Activated naive CD8-positive, alpha-beta T cell (primary cell): Measurements from ENCODE around the gene LGSN.
"Not testable (repeated sequence)": the region's sequence is repeated elsewhere in the genome, so short reads cannot be mapped to it uniquely, and the experiment has no call there.

Source experiments
- H3K27ac Mint-ChIP-seq: one replicate; pipeline ENCODE4 v1.8.0; 2021; ENCODE audit warnings: mixed read lengths
- H3K27me3 Mint-ChIP-seq: one replicate; pipeline ENCODE4 v1.8.0; 2021; ENCODE audit warnings: mixed read lengths
- H3K36me3 Mint-ChIP-seq: one replicate; pipeline ENCODE4 v1.8.0; 2021; ENCODE audit warnings: mixed read lengths
- H3K4me1 Mint-ChIP-seq: one replicate; pipeline ENCODE4 v1.8.0; 2021; ENCODE audit warnings: low read depth, mixed read lengths
- H3K4me3 Mint-ChIP-seq: one replicate; pipeline ENCODE4 v1.8.0; 2021; ENCODE audit warnings: mild to moderate bottlenecking, mixed read lengths
- H3K9me3 Mint-ChIP-seq: one replicate; pipeline ENCODE4 v1.8.0; 2021; ENCODE audit warnings: low read depth, mixed read lengths

The LGSN gene

DNA sequence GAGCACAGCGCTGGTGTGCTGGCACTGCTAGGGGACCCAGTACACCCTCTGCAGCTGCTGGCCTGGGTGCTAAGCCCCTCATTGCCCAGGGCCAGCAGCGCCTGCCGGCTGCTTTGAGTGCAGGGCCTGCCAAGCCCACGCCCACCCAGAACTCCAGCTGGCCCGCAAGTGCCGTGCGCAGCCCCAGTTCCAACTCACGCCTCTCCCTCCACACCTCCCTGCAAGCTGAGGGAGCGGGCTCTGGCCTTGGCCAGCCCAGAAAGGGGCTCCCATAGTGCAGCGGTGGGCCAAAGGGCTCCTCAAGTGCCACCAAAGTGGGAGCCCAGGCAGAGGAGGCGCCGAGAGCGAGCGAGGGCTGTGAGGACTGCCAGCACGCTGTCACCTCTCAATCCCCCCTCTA is 6.8 kb upstream of the LGSN start:
- H3K4me1 Mint-ChIP-seq, H3K9me3 Mint-ChIP-seq, H3K4me3 Mint-ChIP-seq, H3K27ac Mint-ChIP-seq, H3K27me3 Mint-ChIP-seq, H3K36me3 Mint-ChIP-seq: not testable (repeated sequence)

DNA sequence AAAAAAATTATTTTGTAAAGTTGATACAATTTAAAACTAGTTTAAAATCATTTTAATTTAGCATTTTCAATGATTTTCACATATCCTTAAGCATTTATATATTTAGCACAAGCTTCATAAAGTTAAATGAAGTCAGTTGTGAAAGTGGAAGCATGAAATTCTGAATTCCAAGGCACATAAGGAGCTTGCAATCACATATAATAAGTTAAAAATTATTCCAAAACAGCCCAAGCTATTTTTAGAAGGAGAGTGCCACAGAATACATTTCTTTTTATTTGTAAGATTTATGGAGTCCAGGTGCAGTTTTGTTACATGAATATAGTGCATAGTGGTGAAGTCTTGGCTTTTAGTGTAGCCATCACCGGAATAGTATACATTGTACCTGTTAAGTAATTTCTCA is 3.2 kb upstream of the LGSN start:
- H3K36me3 Mint-ChIP-seq, result no peaks in the 10 kb centered on the region
- H3K4me3 Mint-ChIP-seq, result no peak overlapping the region
- H3K9me3 Mint-ChIP-seq, result peaks cover 3% of the 10 kb centered on the region
- peaks cover 7% of the 10 kb centered on the region for H3K27me3 Mint-ChIP-seq
- no peak overlapping the region for H3K27ac Mint-ChIP-seq
- no peaks in the 10 kb centered on the region for H3K4me1 Mint-ChIP-seq

DNA sequence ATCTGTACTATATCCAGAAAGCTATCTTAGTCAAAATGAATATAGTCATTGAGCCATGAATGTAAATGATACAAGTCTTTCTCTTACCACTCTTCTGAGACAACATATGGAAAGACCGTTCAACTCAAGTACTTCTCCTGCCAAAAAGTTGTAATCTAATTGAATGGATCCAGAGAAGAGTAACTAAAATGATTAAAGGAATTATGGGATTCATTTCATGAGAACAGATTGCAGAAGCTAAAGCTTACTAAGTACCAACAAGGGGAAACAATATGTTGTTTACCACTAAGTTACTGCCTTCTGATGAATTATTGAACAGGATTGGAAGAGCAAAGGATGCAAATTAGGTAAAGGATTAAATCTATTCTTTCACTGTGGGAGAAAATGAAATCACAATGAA is 2.0 kb upstream of the LGSN start:
- Mint-ChIP-seq H3K27ac (no peak overlapping the region), H3K27me3 (peaks cover 7% of the 10 kb centered on the region), H3K4me3 (no peak overlapping the region), H3K9me3 (no peaks in the 10 kb centered on the region), H3K4me1 (no peaks in the 10 kb centered on the region), H3K36me3 (no peaks in the 10 kb centered on the region)

DNA sequence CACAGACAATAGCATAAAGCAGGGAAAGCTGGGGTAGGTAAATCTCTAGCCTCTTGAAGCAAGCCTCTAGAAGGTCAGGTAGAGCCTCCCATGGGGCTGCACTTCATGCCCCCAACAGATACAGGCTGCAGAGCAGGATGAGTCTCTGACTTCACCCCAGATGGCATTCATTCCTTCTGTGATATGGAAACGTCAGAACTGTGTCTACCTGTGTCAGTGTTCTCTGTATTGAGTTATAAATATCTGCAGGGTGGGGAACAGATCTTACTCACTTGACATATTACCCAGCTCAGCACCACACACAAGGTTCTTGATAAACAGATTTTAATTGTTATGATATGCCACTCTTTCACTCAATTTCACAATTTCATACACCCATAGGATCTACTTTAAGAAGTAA is 2.1 kb downstream of the LGSN start:
- Mint-ChIP-seq H3K4me1 (no peaks in the 10 kb centered on the region), H3K27me3 (peaks cover 11% of the 10 kb centered on the region), H3K9me3 (no peaks in the 10 kb centered on the region), H3K27ac (no peak overlapping the region), H3K4me3 (no peak overlapping the region), H3K36me3 (no peaks in the 10 kb centered on the region)

DNA sequence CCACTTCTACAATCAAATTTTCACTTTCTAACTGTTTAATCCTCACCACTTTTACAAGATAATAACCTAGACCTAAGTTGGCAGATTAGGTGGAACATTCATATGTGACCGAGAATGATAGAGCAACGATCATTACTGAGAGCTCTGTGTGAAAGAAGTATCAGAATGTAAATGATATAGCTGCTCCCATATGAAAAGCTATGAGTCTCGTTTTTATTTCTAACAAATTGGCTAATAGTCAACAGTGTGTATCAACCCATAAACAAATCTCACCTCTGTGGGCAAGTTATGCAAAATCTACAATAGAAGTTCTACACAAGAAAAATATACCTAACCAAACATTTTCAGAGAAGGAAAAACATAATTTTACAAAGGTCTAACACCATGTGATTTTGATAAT is 3.7 kb downstream of the LGSN start:
- Mint-ChIP-seq H3K9me3 (no peaks in the 10 kb centered on the region), H3K36me3 (no peaks in the 10 kb centered on the region), H3K4me3 (no peak overlapping the region), H3K4me1 (no peaks in the 10 kb centered on the region), H3K27ac (no peak overlapping the region), H3K27me3 (peaks cover 8% of the 10 kb centered on the region)

DNA sequence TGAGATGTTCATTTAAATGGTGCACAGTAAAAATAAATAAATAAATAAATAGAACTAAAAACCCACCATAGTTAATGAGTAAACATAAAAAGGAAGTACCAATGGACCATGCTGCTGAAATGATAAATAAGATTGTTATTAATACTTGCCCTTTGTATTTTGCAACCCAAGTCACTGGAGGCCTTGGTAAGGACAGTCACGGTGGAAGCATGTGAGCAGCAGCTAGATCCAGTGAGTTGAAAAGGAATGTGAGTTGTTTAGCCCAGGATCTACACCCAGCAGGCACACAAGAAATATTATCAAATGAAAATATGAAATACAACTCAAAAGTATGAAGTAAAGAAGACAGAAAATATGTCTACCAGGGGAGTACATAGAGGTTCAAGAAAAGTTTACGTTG is 6.7 kb downstream of the LGSN start:
- no peaks in the 10 kb centered on the region for H3K9me3 Mint-ChIP-seq
- peaks cover 4% of the 10 kb centered on the region for H3K27me3 Mint-ChIP-seq
- H3K27ac Mint-ChIP-seq, result no peak overlapping the region
- H3K4me1 Mint-ChIP-seq, result no peaks in the 10 kb centered on the region
- H3K4me3 Mint-ChIP-seq, result no peak overlapping the region
- H3K36me3 Mint-ChIP-seq, result no peaks in the 10 kb centered on the region

DNA sequence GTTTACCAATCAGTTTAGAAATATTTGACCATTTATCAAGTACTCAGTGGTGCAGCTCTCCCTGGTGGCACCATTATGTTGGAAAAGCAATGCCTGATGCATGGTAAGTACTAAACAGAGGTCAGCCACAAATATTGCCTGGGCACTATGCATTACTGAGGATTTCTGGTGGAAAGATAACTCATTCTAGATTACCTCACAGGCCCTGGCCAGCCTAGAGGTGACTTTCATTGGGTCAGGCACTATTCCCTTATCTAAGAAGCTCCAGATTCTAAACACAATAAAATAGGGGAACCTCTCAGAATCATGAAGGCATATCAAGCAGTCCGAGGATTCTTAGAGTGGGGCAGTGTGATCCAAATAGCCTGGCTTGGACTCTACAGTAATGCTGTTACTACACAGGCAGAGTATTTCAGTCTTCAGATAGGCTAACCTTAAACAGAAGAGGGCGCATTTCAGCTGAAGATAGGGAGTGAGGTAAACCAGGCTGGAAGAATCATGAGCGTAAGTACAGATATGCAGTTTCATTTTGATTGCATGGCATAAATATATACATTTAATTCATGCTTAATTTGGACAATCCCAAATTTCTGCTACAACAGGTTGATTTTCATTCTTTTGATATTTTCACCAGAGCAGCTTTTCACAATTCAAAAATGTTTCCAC is 12.1 kb downstream of the LGSN start:
- Mint-ChIP-seq H3K9me3 (no peaks in the 10 kb centered on the region), H3K4me1 (no peaks in the 10 kb centered on the region), H3K27me3 (peaks cover under 1% of the 10 kb centered on the region), H3K36me3 (no peaks in the 10 kb centered on the region), H3K4me3 (no peak overlapping the region), H3K27ac (no peak overlapping the region)

DNA sequence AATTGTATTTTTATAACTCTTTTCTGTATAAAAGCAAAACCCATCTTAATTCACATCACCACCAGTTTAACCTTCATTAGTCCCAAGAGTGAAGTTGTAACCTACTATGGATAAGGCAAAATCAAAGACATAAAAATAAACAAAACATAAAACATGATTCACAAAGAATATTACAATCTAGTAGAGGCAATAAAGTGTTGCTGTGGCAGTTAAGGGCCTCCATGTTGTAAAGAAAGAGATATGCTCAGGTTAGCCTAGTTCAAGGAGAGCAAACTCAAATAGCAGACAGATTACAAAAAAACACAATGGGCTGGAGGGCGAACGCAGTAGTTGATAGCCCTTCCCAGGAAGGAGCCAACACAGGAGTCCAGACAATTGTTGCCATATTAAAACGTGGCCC is 13.4 kb downstream of the LGSN start:
- Mint-ChIP-seq H3K36me3 (no peaks in the 10 kb centered on the region), H3K27ac (no peak overlapping the region), H3K27me3 (no peaks in the 10 kb centered on the region), H3K4me3 (no peak overlapping the region), H3K4me1 (no peaks in the 10 kb centered on the region), H3K9me3 (no peaks in the 10 kb centered on the region)

DNA sequence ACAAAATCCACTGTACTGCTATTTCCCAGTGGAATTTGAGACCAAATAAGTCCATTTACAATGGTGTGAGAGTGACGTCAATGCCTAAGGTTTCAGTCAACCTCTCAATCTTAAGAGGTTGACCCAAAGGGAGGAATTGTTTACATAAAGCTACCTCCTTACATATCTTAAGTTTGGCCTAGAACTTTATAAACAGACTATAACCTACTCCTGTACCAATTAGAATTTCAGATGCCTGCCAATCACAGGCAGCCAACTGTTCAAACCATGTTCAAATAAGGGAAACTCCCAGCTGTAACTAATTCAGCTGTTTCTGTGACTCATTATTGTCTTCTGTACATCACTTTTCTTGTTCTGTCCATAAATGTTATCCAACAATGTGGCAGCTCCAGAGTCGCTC is 14.5 kb downstream of the LGSN start:
- no peaks in the 10 kb centered on the region for H3K36me3 Mint-ChIP-seq
- no peaks in the 10 kb centered on the region for H3K27me3 Mint-ChIP-seq
- H3K4me1 Mint-ChIP-seq, result no peaks in the 10 kb centered on the region
- H3K4me3 Mint-ChIP-seq, result no peak overlapping the region
- no peaks in the 10 kb centered on the region for H3K9me3 Mint-ChIP-seq
- no peak overlapping the region for H3K27ac Mint-ChIP-seq

DNA sequence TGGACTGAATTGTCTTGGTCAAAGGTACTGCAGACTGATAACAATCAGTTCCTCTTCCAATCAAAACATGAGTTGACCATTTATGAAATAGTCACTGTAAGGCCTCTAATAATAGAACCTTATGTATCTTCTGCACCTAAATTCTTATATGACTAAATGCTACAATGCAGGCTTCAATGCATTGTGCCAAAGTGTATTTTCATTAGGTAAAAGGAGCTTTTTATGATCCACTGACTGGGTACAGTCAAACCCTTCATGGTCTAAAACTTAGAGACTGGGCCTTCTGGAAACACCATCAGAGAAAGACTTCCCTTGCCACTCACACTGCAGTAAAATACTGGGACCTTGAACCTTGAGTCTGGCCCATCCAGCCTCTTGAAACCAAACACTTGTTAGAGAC is 16.3 kb downstream of the LGSN start:
- no peaks in the 10 kb centered on the region for H3K27me3 Mint-ChIP-seq
- no peak overlapping the region for H3K4me3 Mint-ChIP-seq
- H3K9me3 Mint-ChIP-seq, result no peaks in the 10 kb centered on the region
- H3K27ac Mint-ChIP-seq, result no peak overlapping the region
- no peaks in the 10 kb centered on the region for H3K4me1 Mint-ChIP-seq
- no peaks in the 10 kb centered on the region for H3K36me3 Mint-ChIP-seq

DNA sequence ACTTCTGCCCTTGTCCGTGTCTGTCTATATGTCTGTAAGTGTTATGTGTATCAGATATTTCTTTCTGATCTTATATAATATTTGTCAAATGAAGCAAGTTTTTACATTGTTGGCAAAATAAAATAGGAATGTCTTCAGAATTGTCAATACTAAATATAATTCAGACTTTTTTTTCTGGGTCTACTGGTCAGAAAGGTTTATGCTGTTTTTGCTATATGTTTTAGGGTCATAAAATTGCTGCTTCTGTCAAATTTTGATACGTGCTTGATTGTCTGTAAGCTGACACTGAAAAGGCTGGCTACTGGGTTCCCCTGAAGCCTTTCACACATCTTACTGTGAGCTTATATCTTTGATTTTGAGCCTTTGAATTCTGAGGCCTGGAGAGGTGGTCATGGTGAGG is 20.1 kb downstream of the LGSN start:
- Mint-ChIP-seq H3K27ac (no peak overlapping the region), H3K4me1 (no peaks in the 10 kb centered on the region), H3K4me3 (no peak overlapping the region), H3K27me3 (no peaks in the 10 kb centered on the region), H3K9me3 (no peaks in the 10 kb centered on the region), H3K36me3 (no peaks in the 10 kb centered on the region)

DNA sequence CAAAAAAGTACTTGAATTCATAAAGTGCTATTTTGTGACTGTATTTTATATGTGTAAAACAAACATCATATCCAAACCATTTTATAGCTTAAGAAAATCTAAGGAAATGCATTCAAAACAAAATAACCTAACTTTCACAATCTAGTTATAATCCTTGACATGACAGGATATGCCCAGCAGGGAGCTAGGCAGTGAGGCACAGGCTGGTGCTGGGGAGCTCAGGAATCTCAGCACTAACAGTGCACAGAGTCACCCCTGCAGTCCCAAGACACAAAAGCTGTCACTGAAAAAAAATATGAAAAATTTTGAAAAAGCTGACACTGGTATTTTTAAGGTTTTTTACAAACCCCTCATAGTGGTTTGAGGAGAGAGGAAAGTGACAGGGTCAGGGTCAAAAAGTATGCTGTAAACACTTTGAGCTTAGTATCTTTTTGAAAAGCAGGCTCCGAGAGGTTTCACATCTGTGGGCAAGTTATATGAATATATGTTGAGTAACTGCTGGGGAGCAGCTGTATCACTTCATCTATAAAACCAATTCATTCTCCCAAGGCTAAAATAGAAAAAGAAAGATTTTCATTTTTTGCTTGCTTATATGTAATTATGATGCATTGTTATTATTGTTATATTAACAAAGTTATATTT is 24.1 kb downstream of the LGSN start:
- no peaks in the 10 kb centered on the region for H3K36me3 Mint-ChIP-seq
- H3K4me1 Mint-ChIP-seq, result no peaks in the 10 kb centered on the region
- no peak overlapping the region for H3K4me3 Mint-ChIP-seq
- H3K27me3 Mint-ChIP-seq, result no peaks in the 10 kb centered on the region
- H3K27ac Mint-ChIP-seq, result no peak overlapping the region
- H3K9me3 Mint-ChIP-seq, result no peaks in the 10 kb centered on the region

DNA sequence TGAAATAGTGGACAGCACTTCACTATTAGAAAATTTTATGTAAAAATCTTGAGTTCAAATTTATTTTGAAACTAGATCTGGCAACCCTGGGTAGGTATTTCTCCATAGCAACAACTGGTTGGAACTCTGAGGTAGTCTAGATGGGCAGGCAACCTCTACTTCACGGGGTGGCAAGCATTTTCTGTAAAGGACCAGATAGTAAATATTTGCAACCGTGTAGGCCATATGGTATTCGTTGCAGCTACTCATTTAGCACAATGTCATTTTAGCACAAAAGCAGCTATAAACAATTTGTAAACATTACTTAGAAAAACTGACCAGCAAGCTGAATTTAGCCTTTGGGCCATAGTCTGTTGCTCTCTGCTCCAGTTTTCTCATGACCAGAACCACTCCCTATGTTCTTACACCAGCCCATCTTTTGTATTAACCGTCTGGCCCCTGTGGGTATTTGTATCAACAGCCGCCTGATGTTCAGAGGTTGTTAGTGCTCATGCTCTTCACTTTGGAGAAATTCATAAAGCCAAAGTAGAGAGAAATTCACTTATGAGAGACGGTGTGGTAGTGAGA is 29.2 kb downstream of the LGSN start:
- no peak overlapping the region for H3K27ac Mint-ChIP-seq
- no peaks in the 10 kb centered on the region for H3K4me1 Mint-ChIP-seq
- no peaks in the 10 kb centered on the region for H3K27me3 Mint-ChIP-seq
- no peak overlapping the region for H3K4me3 Mint-ChIP-seq
- H3K36me3 Mint-ChIP-seq, result no peaks in the 10 kb centered on the region
- no peaks in the 10 kb centered on the region for H3K9me3 Mint-ChIP-seq

DNA sequence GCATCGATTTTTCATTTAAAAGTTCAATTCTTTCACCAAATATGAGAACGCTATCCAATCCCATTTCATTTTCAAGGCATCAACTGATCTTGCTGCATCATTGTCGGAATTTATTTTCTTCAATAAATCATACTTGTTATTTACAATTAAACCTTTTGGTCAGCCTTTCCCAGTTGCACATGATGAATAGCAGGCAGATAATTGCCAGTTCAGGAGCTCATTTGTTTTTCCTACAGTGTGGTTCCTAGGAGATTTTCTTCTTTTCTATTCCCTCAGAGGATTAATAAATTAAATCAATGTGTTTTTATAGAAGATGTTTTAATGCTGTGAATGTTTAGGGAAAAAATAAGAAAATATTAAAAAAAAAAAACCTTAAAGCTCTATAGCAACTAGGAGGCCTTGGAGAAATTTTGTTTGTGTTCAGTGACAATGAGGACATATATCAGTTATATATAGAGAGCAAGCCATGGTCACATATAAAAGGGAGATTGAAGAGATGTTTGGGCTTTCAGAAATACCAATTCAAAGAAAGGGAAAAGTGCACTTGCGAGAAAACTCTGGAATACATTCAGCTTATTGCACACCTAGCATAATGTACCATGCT is 30.4 kb downstream of the LGSN start:
- no peaks in the 10 kb centered on the region for H3K9me3 Mint-ChIP-seq
- no peak overlapping the region for H3K27ac Mint-ChIP-seq
- H3K27me3 Mint-ChIP-seq, result no peaks in the 10 kb centered on the region
- no peaks in the 10 kb centered on the region for H3K4me1 Mint-ChIP-seq
- no peak overlapping the region for H3K4me3 Mint-ChIP-seq
- no peaks in the 10 kb centered on the region for H3K36me3 Mint-ChIP-seq

DNA sequence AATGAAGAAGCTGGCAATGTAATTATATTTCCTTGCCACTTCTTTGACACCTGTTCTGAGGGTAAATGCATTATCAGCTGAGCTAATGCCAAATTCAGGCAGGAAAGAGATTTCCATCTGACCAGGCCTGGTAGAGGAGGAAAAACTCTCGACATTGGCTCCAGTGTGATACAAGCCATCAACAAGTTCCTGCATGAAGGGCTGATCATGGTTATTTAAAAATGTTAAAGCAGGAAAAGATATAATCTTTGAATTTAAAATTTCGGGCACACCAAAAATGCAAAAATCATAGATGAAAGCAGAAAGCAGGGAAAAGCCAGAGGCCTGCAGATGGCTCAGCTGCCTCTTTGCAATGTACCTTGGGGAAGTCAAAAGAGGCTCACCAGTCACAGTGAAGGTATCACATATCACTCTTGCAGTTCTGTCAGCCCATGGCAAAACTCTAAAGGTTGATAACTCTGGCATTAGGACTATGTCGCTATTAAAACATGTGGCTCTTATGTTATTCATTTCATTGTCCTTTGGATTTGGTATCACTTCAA is 39.1 kb downstream of the LGSN start:
- Mint-ChIP-seq H3K27ac (no peak overlapping the region), H3K36me3 (no peaks in the 10 kb centered on the region), H3K27me3 (no peaks in the 10 kb centered on the region), H3K9me3 (no peaks in the 10 kb centered on the region), H3K4me3 (no peak overlapping the region), H3K4me1 (no peaks in the 10 kb centered on the region)
